Measurements from ENCODE around the gene NR3C2.

Gene NR3C2

DNA sequence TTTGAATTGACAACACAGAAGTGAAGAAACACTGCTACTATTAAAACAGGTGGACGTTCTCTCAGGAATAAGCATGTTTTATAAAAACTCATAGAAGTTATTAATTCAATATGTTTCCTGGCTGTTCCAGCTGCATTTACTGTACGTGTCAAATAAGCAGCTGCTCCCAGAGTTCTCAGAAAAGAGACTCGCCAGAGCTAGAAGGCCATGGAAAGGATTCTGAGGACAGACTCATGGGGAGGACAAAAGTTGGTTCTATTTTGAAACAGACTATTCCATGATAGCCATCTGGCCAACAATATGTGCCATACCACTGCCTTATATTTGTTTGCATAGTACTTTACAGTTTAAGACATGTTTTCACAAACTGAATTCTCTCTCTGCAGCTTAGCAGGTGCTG, 136.5 kb downstream of the NR3C2 start:
- no peak for DNase-seq (ENCODE audit: low read depth)
- no peak overlapping the region for H3K4me3 ChIP-seq (ENCODE audit: low read length)
- no peaks in the 10 kb centered on the region for H3K36me3 ChIP-seq (ENCODE audit: control insufficient read depth, insufficient read depth, low read length, severe bottlenecking)
- H3K27me3 ChIP-seq (replicated peaks; ENCODE audit: control insufficient read depth, insufficient read depth, low read length): no peaks in the 10 kb centered on the region
- H3K9me3 ChIP-seq (ENCODE audit: control insufficient read depth, low read length): peaks cover 7% of the 10 kb centered on the region
- H3K9ac ChIP-seq (ENCODE audit: low read length): no peak overlapping the region
- H3K4me1 ChIP-seq (ENCODE audit: control insufficient read depth, insufficient read depth, low read length): no peaks in the 10 kb centered on the region

GRCh38 chr4:148302416-148302815, 139.8 kb downstream of the NR3C2 start:
- Histone ChIP-seq H3K27me3 (replicated peaks; ENCODE audit: control insufficient read depth, insufficient read depth, low read length) (no peaks in the 10 kb centered on the region), H3K36me3 (ENCODE audit: control insufficient read depth, insufficient read depth, low read length, severe bottlenecking) (no peaks in the 10 kb centered on the region), H3K4me1 (ENCODE audit: control insufficient read depth, insufficient read depth, low read length) (no peaks in the 10 kb centered on the region), H3K4me3 (ENCODE audit: low read length) (no peak overlapping the region), H3K9ac (ENCODE audit: low read length) (no peak overlapping the region), H3K9me3 (ENCODE audit: control insufficient read depth, low read length) (peaks cover 9% of the 10 kb centered on the region)
- DNase-seq (ENCODE audit: low read depth): no peak

GRCh38 chr4:148300877-148301276, 141.3 kb downstream of the NR3C2 start:
- H3K4me3 ChIP-seq (ENCODE audit: low read length): no peak overlapping the region
- DNase-seq (ENCODE audit: low read depth): no peak
- H3K27me3 ChIP-seq (replicated peaks; ENCODE audit: control insufficient read depth, insufficient read depth, low read length): no peaks in the 10 kb centered on the region

DNA sequence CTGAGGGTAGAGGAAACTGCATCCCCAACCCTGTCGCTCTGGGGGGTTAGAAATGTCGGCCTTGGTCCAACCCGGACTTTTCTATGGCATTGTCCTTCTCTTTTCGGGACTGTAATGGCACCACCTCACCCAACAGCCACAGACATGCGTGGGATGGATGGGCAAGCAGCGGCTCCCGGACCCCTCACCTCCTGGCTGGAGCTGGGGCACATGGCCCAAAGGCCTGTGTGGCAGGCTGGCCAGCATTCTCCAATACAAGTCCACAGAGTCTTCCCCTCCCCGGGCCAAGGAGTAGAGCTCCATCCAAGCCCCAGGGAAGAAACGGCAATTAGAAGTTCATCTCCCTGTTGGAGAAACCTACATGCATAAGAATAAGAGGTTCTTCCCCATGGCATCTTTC, 142.9 kb downstream of the NR3C2 start:
- Histone ChIP-seq H3K9me3 (ENCODE audit: control insufficient read depth, low read length) (peaks cover 9% of the 10 kb centered on the region), H3K4me3 (ENCODE audit: low read length) (no peak overlapping the region), H3K9ac (ENCODE audit: low read length) (no peak overlapping the region), H3K4me1 (ENCODE audit: control insufficient read depth, insufficient read depth, low read length) (no peaks in the 10 kb centered on the region), H3K36me3 (ENCODE audit: control insufficient read depth, insufficient read depth, low read length, severe bottlenecking) (no peaks in the 10 kb centered on the region), H3K27me3 (replicated peaks; ENCODE audit: control insufficient read depth, insufficient read depth, low read length) (no peaks in the 10 kb centered on the region)
- no peak for DNase-seq (ENCODE audit: low read depth)

More at GRCh38 chr4:148300877-148301276, 141.3 kb downstream of the NR3C2 start:
- Histone ChIP-seq H3K4me1 (ENCODE audit: control insufficient read depth, insufficient read depth, low read length) (no peaks in the 10 kb centered on the region), H3K9ac (ENCODE audit: low read length) (no peak overlapping the region), H3K9me3 (ENCODE audit: control insufficient read depth, low read length) (peaks cover 9% of the 10 kb centered on the region), H3K36me3 (ENCODE audit: control insufficient read depth, insufficient read depth, low read length, severe bottlenecking) (no peaks in the 10 kb centered on the region)

DNA sequence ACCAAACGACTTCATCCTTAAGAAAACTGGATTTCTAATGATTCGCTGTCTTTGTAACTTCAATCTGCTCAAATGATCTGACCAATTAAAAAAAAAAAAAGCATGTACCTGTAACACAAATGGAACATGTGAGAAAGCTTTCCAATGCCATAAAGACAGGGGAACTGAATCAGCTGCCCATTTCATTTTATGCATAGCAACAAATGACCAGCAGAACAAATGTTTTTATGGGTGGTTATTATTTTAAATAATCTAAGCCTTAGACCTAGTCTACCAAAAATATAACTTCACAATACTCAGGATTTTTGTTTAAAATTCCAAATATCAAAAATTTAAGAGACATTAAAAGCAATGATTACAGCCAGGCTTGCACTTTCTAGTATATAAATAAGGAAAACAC, 145.7 kb downstream of the NR3C2 start:
- no peak for DNase-seq (ENCODE audit: low read depth)
- no peaks in the 10 kb centered on the region for H3K36me3 ChIP-seq (ENCODE audit: control insufficient read depth, insufficient read depth, low read length, severe bottlenecking)
- H3K4me1 ChIP-seq (ENCODE audit: control insufficient read depth, insufficient read depth, low read length): no peaks in the 10 kb centered on the region
- peaks cover 9% of the 10 kb centered on the region for H3K9me3 ChIP-seq (ENCODE audit: control insufficient read depth, low read length)
- no peaks in the 10 kb centered on the region for H3K27me3 ChIP-seq (replicated peaks; ENCODE audit: control insufficient read depth, insufficient read depth, low read length)
- no peak overlapping the region for H3K4me3 ChIP-seq (ENCODE audit: low read length)
- H3K9ac ChIP-seq (ENCODE audit: low read length): no peak overlapping the region

DNA sequence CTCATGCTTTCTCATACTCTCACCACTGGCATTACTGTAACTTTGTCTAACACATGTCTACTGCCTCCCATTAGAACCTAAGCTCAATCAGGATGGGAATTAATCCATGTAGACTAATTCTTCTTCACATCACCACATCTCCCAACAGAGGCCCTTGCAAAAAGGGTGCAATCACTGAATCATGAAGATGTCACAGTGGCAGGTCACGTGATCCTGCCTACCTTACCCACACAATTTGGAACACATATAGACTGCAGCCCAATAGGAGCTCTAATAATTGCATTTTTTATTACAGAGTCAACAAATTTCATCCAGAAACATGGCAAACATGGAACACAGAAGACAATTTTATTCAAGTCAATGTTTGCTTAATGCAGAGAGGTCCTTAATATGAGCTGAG, 146.6 kb downstream of the NR3C2 start:
- peaks cover under 1% of the 10 kb centered on the region for H3K9me3 ChIP-seq (ENCODE audit: control insufficient read depth, low read length)

GRCh38 chr4:148293571-148293970, 148.6 kb downstream of the NR3C2 start:
- H3K9me3 ChIP-seq (ENCODE audit: control insufficient read depth, low read length): no peaks in the 10 kb centered on the region
- DNase-seq (ENCODE audit: low read depth): no peak
- no peaks in the 10 kb centered on the region for H3K27me3 ChIP-seq (replicated peaks; ENCODE audit: control insufficient read depth, insufficient read depth, low read length)
- no peaks in the 10 kb centered on the region for H3K36me3 ChIP-seq (ENCODE audit: control insufficient read depth, insufficient read depth, low read length, severe bottlenecking)
- H3K9ac ChIP-seq (ENCODE audit: low read length): no peak overlapping the region
- no peak overlapping the region for H3K4me3 ChIP-seq (ENCODE audit: low read length)
- no peaks in the 10 kb centered on the region for H3K4me1 ChIP-seq (ENCODE audit: control insufficient read depth, insufficient read depth, low read length)

More for the DNA sequence above, 146.6 kb downstream of the NR3C2 start:
- H3K4me3 ChIP-seq (ENCODE audit: low read length): no peak overlapping the region
- no peaks in the 10 kb centered on the region for H3K27me3 ChIP-seq (replicated peaks; ENCODE audit: control insufficient read depth, insufficient read depth, low read length)
- no peaks in the 10 kb centered on the region for H3K4me1 ChIP-seq (ENCODE audit: control insufficient read depth, insufficient read depth, low read length)
- H3K36me3 ChIP-seq (ENCODE audit: control insufficient read depth, insufficient read depth, low read length, severe bottlenecking): no peaks in the 10 kb centered on the region
- no peak overlapping the region for H3K9ac ChIP-seq (ENCODE audit: low read length)
- no peak for DNase-seq (ENCODE audit: low read depth)

- no peaks in the 10 kb centered on the region for H3K36me3 ChIP-seq (ENCODE audit: control insufficient read depth, insufficient read depth, low read length, severe bottlenecking)
- no peak overlapping the region for H3K9ac ChIP-seq (ENCODE audit: low read length)
- no peaks in the 10 kb centered on the region for H3K4me1 ChIP-seq (ENCODE audit: control insufficient read depth, insufficient read depth, low read length)
- DNase-seq (ENCODE audit: low read depth): no peak
- no peaks in the 10 kb centered on the region for H3K9me3 ChIP-seq (ENCODE audit: control insufficient read depth, low read length)
- no peak overlapping the region for H3K4me3 ChIP-seq (ENCODE audit: low read length)
- no peaks in the 10 kb centered on the region for H3K27me3 ChIP-seq (replicated peaks; ENCODE audit: control insufficient read depth, insufficient read depth, low read length)
These were observed 149.5 kb downstream of the NR3C2 start for GRCh38 chr4:148292686-148293085.

DNA sequence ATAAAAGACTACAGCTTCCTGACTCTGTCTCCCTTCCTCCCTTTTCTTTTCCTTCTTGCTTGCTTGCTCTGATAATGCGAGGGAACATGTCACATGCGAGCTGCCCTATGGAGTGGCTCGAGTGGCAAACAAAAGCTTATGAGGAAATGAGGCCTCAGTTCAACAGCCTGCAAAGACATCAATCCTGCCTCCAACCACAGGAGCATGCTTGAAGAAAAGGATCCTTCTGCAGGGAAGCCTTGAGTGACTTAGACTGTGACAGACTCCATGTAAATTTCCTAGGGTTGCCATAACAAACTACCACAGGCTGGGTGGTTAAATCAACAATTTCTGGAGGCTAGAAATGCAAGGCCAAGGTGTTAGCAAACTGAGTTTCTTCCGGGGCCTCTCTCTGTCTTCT, 152.5 kb downstream of the NR3C2 start:
- Histone ChIP-seq H3K4me1 (ENCODE audit: control insufficient read depth, insufficient read depth, low read length) (no peaks in the 10 kb centered on the region), H3K4me3 (ENCODE audit: low read length) (no peak overlapping the region), H3K36me3 (ENCODE audit: control insufficient read depth, insufficient read depth, low read length, severe bottlenecking) (no peaks in the 10 kb centered on the region), H3K9ac (ENCODE audit: low read length) (no peak overlapping the region), H3K9me3 (ENCODE audit: control insufficient read depth, low read length) (no peaks in the 10 kb centered on the region), H3K27me3 (replicated peaks; ENCODE audit: control insufficient read depth, insufficient read depth, low read length) (no peaks in the 10 kb centered on the region)
- no peak for DNase-seq (ENCODE audit: low read depth)

GRCh38 chr4:148288448-148288847, 153.8 kb downstream of the NR3C2 start:
- Histone ChIP-seq H3K9ac (ENCODE audit: low read length) (no peak overlapping the region), H3K27me3 (replicated peaks; ENCODE audit: control insufficient read depth, insufficient read depth, low read length) (no peaks in the 10 kb centered on the region), H3K4me3 (ENCODE audit: low read length) (no peak overlapping the region), H3K4me1 (ENCODE audit: control insufficient read depth, insufficient read depth, low read length) (peaks cover 3% of the 10 kb centered on the region), H3K9me3 (ENCODE audit: control insufficient read depth, low read length) (no peaks in the 10 kb centered on the region), H3K36me3 (ENCODE audit: control insufficient read depth, insufficient read depth, low read length, severe bottlenecking) (no peaks in the 10 kb centered on the region)
- no peak for DNase-seq (ENCODE audit: low read depth)

DNA sequence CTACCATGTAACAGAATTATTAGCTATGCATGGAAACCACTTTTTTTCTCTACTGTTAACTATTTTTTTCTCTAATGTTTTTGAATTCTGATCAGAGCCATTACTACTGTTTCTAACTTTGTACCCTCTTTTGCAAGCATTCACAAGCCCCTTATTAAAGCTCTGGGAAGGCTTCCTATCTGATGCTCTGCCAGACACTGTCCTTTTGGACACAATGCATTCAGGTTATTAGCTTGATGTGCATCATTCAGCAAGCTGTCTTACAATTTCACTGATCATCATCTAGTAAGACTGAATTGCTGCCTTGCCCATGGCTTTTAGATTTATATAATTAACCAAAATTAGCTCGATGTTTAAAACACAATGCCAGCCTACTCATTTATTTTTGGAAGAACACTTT, 155.1 kb downstream of the NR3C2 start:
- DNase-seq (ENCODE audit: low read depth): no peak
- Histone ChIP-seq H3K4me1 (ENCODE audit: control insufficient read depth, insufficient read depth, low read length) (peaks cover 15% of the 10 kb centered on the region), H3K4me3 (ENCODE audit: low read length) (no peak overlapping the region), H3K36me3 (ENCODE audit: control insufficient read depth, insufficient read depth, low read length, severe bottlenecking) (no peaks in the 10 kb centered on the region), H3K27me3 (replicated peaks; ENCODE audit: control insufficient read depth, insufficient read depth, low read length) (no peaks in the 10 kb centered on the region), H3K9me3 (ENCODE audit: control insufficient read depth, low read length) (no peaks in the 10 kb centered on the region), H3K9ac (ENCODE audit: low read length) (no peak overlapping the region)

- Histone ChIP-seq H3K4me1 (ENCODE audit: control insufficient read depth, insufficient read depth, low read length) (peaks cover 15% of the 10 kb centered on the region), H3K27me3 (replicated peaks; ENCODE audit: control insufficient read depth, insufficient read depth, low read length) (no peaks in the 10 kb centered on the region), H3K9me3 (ENCODE audit: control insufficient read depth, low read length) (no peaks in the 10 kb centered on the region), H3K9ac (ENCODE audit: low read length) (no peak overlapping the region), H3K36me3 (ENCODE audit: control insufficient read depth, insufficient read depth, low read length, severe bottlenecking) (no peaks in the 10 kb centered on the region), H3K4me3 (ENCODE audit: low read length) (no peak overlapping the region)
- no peak for DNase-seq (ENCODE audit: low read depth)
These were observed 156.2 kb downstream of the NR3C2 start for GRCh38 chr4:148286012-148286411.

Data from adipocyte (in vitro differentiated cells).